Left forelimb (tissue), 1 donor: Measurements from ENCODE around the gene ATF6.

Source experiments
- DNase-seq: peaks from one replicate; pipeline ENCODE4 v3.0.0-alpha.2; 2018; ENCODE audit warnings: low spot score

Gene ATF6

DNA sequence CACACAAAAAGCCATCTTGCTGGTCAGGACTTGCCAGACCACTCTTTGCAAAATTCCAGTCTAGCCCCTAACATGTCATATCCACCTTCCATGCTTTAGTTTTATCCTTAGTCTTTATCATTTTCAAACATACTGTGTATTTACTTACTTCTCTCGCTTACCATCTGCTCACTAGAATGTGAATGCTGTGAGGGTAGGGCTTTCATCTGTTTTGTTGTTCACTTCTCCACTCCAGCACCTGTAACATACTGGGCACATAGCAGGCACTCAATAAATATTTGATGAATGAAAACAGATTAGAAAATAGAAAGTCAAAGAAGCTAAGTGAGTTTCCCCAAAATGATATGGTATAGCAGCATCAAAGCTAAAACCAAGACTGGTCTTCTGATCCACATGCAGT is 177.6 kb downstream of the ATF6 start:
- DNase-seq: no peak

DNA sequence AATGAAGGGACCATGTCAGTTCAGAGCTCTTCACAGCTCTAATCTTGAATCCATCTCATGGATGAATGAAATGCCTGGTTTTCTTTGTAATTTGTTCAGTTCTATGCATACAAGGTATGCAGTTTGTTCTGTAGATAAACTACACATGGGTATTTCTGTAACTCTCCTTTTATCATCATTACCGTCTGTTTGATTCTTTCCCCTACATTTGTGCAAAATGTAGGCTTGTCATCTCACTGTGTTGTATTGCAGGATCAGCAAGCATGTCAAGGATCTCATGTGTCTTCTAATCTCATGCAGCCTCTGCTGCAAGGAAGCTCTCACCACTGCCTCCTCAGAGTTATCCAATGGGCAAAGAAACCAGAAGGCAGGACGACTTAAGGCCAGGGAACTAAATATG is 178.3 kb downstream of the ATF6 start:
- no peak for DNase-seq

DNA sequence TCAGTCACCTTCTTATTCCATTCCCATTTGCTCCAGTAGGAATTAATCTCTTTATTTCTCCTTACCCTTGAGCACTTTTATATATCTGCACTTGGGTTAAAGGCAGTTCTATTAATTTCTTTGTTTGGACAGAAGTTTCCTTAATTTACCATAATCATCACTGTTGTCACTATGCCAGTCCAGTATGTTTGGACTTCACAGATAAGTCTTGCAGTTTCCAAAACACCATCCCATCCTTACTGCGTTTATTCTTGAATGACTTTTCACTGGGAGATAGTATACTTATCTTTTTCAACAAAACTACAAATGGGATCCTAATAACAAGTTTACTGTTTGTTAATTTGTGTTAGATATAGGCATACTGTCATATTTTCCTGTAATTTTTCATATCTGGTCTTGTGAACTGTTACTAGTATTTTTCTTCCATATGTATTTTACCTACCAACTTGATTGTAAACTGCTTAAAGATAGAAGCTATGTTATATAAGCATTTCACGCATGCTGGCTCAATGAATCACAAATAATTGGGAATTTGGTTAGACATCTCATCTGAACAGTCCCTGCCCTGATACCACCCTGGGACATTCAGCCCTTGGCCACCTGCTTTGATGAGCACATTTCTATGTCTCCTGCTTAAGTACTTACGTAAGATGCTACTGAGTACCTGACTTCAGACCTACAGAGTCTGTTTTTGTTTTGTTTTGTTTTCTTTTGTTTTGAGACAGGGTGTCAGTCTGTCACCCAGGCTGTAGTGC is 179.4 kb downstream of the ATF6 start:
- no peak for DNase-seq

DNA sequence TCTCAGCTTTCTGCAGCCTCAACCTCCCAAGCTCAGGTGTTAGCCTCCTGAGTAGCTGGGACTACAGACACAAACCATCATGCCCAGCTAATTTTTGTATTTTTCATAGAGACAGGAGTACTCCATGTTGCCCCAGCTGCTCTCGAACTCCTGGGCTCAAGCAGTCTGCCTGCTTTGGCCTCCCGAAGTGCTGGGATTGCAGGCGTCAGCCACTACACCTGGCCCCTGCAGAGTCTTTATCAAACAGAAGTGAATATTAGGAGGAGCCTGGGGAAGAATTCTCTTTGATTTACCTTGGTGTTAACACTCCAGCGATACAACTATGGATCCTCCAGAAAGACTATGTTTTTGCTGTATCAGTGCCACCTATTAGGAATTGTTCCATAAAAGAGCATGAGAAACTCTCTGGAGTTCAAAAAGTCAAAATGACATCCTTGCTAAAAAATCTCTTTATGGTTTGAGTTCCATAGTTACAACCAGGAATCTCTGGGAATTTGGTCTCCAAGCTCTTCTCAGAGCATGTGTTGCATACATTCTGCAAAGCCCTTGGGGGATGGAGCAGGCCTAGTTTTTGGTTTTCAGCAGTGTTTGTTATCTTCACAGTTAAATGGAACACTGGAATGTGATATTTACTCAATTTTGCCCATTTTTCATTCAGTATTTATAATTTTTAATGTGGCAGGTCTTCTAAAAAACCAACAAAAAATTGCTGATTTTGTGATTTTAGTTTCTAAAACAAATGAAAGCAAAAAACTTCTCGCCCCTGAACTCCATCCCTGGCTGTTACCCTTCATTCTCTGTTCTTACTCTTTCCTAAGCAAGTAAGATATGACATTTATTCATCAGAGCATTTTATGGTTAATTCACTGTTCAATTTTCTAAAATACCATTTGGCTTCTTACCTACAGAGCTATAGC is 180.2 kb downstream of the ATF6 start:
- DNase-seq: no peak

DNA sequence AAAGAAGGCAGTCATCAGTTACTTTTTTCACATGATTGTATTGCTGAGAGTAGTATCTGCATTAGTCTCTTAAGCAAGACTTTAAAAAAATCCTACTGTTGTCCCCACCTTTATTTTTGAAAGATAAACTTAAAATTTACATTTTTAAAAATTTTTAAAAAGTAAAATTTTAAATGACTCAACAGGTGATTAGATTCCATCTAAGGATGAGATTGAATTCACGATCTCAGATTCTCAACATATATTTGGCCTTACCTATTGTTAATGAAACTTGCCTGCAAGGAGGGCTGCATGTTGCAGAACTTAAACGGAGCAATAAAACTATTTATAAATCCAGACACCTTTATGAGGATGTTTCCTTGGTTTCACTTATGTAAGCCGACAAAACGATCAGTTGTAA is 182.3 kb downstream of the ATF6 start:
- DNase-seq: no peak

DNA sequence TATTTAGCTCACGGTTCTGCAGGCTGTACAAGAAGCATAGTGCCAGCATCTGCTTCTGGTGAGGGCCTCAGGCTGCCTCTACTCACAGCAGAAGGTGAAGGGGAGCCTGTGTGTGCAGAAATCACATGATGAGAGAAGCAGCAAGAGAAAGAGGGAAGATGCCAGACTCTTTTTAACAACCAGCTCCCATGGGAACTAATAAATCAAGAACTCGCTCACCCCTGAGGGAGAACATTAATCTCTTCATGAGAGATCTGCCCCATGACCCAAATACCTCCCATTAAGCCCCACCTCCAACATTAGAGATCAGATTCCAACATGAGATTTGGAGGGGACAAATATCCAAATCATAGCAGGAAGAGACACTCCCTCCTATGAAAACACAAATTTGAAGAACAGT is 183.4 kb downstream of the ATF6 start:
- no peak for DNase-seq

DNA sequence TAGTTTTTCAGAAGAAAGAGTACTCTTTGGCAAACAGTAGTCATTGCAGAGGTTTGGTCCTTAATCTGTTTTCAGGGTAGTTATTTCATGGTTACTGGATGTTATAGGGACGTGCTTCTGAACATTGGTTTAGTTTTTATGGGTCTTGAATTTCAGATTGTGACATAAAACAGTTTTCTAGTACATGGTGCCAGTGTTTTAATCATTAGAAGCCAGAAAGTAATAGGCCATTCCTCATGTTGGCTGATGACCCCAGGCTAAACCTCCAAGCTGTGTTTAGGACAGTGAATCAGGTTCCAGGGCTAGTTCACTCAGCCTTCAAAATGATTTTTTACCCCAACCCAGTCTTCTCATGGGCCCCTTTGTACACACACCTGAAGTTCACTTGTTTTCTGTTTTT is 184.3 kb downstream of the ATF6 start:
- DNase-seq: no peak

DNA sequence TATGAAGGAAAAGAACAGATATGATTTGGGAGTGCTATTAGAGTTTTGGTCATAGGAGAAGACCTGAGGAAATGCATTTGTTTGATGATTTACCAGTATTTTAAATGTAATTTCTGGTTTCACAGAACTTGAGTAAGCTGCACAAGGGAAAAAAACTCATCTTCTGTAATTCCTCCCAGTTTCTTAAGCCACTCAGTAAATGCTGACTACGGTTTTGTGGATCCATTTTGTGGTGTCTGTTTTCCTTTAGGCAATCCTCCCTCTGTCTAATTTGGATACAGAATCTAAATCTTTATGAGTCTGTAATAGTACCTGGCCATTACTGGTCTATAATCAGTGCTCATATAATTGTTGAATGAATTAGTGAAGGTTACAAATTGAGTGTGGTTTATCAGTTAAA is 185.5 kb downstream of the ATF6 start:
- DNase-seq: no peak

DNA sequence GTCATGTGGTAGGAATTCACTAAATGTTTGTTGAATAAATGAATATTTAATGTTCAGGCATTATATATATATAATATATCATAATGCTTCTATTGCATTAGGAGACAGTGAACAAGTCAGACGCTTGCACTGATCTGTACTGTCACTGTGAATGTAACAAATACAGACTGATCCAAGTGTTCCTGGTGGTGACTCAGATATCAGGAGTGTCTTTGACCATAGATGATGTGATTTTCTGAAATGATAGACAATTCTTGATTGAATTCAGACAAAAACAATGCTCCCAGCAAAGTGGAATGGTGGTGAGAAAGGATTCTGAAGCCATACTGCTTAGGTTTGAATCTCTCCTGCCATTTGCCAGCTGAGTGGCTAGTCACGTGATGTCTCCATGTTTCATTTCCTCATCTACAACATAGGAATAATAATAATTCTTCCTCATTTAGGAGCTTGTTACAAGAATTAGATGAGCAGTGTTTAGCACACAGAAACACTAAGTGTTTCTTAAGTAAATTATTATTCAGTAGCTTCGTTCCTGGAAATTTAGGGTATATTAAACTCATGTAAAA is 186.6 kb downstream of the ATF6 start:
- DNase-seq: no peak

DNA sequence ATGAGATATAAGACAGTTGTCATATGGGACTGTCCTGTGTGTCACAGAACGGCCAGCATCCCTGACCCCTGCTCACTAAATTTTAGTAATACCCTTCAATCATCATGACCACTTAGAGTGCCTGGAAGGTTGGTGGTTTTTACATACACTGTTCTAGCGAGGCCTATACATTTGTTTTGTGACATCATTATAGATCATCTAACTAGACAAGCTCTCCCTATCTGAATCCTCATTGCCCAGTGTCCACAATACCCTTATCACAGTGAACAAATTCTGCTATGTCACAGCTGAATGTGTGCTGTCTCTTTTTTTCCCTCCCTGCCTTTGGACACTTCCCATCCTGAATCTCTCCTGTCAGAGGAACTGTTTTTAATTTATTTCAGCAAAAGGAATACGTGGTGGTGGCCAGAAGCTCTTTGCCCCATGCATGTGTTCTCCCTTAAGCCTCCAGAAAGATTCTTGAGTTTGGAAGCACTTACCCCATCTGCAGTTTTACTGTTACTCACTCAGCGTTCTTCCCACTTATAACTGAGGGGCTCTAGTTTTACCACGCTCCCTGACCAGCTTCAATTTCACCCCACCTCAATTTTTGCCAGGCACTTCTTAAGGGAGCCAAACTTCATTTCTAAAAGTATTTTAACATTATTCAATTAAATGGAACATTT is 187.3 kb downstream of the ATF6 start:
- no peak for DNase-seq

DNA sequence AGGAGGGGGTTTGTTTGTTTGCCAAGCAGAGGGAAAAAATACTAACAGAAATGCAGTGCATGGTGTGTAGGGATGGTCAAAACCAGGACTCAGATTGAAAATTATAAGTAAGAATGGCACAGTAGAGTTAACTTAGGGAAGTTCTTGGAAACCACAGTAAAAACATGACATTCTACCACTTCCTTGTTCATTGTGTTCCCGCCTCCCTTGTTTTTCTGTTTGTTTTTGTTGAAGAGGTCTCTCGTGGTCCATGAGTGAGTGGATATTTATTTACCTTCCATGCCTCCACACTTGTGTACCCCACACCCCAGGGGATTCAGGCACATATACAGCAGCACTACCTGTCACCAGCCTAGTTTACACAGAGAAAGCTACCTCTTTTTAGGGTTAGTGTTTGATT is 187.9 kb downstream of the ATF6 start:
- no peak for DNase-seq

DNA sequence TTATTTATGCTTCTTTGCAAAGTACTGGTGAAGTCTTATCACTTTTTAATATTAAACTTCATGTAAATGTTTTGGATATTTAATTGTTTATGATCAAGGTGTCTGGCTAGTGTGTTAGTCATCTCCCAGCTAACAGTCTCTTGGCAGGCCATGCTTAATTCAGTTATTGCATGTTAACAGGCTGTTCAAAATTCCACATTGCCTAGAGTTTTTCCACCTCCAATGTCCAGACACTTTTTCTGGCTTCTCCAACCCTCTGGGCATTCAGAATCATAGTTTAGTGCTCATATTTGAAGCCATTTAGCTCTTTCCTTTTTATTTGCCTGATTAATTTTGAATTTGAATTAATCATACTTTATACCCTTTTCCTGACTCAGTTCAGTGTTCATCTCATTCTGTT is 188.3 kb downstream of the ATF6 start:
- no peak for DNase-seq

DNA sequence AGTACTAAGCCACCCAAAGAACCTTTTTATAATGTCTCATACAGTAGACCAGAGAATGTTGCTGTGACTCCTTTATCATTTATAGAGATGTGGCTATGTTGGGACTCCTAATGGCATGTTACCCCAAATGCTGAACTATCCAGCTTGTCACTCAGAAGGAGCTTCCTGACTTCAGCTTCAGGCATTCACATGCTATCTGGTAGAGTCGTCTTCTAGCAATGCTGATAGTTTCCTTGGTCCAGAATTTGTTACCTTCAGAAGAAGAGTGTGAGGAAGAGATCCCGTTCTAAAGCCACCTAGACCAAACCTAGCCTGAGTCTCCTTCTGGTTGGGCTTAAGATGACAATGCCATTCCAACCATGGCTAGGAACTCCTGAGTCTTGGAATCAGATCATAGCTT is 189.5 kb downstream of the ATF6 start:
- DNase-seq: no peak

DNA sequence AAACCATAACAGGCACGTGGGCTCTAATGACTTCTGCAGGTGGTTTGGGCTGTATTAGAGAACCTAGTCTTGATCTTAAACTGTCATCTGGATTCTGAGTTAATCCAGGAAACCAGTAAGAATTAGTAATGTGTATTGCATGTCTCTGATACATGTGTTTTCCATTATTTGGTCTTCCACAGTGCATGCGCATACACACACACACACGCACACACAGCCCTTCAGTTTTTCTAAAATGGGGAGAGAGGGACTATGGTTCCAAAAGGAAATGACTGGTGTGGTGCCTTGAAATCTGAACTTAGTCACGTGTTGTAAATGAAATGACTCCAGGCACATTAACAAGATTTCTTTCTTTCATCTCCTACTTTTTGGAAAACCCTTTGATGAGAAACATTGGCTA is 190.0 kb downstream of the ATF6 start:
- DNase-seq: no peak

DNA sequence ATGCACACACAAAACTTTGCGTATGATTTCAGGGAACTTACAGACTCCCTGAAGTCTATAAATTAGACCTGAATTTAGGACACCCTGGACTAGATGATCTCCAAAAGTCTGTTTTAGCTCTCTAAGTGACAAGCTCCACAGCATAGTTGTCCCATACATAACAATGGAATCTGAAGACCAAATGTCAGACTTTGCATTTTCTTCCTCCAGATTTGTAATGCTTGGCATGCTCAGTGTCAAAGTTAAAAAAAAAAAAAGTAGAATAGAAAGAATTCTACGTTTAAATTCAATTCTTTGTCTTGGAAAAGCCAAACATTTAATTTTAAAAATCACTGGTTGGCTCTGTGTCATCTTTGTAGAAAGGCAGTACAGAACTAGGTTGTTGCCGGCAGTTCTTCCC is 190.8 kb downstream of the ATF6 start:
- DNase-seq: no peak

DNA sequence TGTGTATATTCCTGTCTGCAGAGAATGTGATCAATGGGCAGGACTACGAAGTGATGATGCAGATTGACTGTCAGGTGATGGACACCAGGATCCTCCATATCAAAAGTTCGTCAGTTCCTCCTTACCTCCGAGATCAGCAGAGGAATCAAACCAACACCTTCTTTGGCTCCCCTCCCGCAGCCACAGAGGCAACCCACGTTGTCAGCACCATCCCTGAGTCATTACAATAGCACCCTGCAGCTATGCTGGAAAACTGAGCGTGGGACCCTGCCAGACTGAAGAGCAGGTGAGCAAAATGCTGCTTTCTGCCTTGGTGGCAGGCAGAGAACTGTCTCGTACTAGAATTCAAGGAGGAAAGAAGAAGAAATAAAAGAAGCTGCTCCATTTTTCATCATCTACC is 192.3 kb downstream of the ATF6 start:
- no peak for DNase-seq

DNA sequence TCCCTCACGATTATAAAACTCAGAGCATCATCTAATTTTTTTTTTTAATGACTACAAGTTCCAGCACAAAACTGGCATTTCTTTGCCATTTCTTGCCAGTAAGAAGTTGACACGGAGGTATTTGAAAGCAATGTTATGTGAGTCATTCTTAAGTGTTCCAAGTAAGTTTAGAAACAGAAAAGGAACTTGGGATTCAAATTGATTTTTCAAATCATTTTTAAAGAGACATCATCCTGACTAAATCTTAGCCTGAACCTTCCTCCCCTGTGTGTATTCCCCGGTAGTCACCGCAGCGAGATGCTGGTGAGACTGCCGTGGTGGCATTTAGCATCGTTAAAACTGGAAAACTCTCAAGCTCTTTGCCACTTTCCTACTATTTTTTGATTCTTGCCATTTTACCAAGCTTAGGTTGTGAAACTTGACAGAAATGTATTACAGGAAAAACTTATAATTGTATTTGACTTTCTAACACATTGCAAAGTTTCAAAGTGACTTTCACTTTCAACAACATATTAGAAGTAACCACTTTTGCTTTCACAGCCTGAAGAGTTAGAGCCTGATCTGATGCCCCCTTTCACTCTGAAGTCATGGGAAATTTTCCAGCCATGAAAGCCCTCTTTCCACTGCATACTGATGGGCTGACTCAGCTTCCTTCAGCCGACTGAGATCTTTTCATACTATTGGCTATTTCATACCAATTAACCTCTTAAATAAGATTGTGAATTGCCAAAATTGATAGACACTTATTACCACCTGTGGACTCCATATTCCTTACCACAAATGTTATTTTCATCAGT is 196.2 kb downstream of the ATF6 start:
- DNase-seq: no peak

DNA sequence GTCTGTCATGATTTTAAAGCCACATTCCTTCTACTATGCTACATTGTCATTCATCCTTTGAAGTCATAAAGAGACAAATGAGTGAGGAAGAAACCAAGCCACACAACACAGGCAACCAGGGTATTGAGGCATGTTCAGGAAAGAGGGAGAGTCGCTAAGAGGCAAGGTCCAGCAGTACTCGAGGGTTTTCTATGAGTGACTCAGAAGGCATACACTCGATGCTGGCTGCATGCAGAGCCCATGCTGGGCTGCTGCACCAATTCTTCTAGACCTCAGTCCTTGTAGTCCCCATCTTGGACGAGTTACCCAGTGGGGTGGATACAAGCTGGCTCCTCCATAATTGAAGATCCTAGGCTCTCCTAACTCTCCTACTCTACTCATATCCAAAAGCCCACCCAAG is 199.9 kb downstream of the ATF6 start:
- DNase-seq: no peak

DNA sequence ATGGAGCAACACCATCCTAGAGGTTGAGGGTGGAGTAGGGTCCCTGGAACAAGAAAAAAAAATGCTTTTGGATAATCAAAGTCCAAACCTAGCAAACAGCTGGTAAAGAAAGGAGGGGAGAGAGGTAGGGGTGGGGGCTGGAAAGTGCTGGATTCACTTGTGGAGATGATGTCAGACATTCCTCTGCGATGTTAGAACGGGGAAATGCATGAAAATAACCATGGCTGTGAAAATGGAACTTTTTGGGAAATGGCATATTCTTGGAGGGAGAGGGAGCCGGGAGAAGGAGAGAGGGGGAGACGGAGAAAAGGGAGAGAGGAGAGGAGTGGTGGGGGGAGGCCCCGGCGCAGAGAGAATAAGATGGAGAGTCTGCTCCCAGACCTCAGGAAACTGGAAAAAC is 203.9 kb downstream of the ATF6 start:
- DNase-seq: no peak

DNA sequence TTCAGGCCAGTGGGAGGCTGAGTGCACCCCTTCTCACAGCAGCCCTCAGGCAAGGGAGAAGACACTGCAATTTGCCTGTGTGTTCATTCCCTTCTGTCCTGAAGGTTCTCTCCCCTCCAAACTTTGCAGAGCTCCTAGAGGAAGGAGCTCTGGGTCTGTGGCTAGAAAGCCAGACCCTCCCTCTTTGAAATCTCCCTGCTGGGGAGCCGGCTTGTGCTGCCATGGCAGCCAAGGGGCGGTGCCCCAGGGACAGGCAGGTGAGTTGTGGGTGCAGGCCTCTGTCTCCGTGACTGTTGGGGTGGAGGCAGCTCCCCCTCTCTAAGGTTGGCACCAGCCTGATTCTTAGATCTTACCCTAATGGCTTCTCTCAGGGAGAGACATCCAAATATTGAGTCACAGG is 204.5 kb downstream of the ATF6 start:
- DNase-seq: no peak

DNA sequence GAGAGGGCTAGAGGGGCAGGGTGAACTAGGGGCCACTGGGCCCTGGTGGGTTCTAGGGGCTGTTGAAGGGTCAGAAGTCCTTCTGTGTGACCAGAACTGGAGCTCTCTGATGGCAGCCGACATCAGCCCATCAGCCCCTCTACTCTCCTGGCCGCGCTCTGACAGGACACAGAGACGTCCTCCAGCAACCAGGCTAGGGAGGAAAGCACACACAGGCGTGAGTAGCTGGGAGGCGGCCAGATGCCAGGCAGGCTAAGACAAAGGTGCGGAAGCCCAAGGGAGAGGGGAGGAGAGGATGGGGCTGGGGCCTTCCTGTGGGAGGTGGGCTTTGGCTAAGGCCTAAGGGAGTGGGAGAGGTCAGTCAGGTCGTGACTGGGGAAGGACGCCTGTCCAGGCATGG is 206.7 kb downstream of the ATF6 start:
- no peak for DNase-seq
